A549 treated with dexamethasone at 1 μM for 4 hours (cell line): Measurements from ENCODE around the gene ASAH2. TPM values are rescaled to one million over a fixed set of nuclear protein-coding genes. Genes with fewer than 3 reads are reported as not detected.

ENCODE experiments used
- total RNA-seq: library from RNA; stranded (reverse); fragments of 200-300 nt; extraction: Qiagen RNA extraction; gene quantifications from 5 replicates; pipeline ENCODE4 v1.2.3, GENCODE V29; 2022

Gene ASAH2
- total RNA-seq = 1.7 to 3.1 TPM (median 2.8 TPM) in 5 replicates

GRCh38 chr10:50251394-50251793 lies at the start of gene ASAH2:
Gene ASAH2 (minus strand): TSS chr10:50251516. CDS start chr10:50248610, 2,906 bp downstream.

Other genes with a start within 250 kb of the ASAH2 start
- gene WASHC2A, start 183.6 kb downstream of the ASAH2 start, total RNA-seq = 11.7 to 14.6 TPM (median 12.6 TPM) in 5 replicates